Mammary epithelial cell (primary cell): ENCODE measurements around the gene FAM216A.

Source experiments
- EZH2 ChIP-seq: IDR thresholded peaks from 2 replicates; pipeline ENCODE4 v1.6.1; 2012; ENCODE audit warnings: low read length, inconsistent platforms, borderline replicate concordance
- TF ChIP-seq, protein P1 (sequence below), 2 donors: IDR thresholded peaks in 1 of 2; conservative IDR thresholded peaks in 1 of 2; 2 replicates each; pipeline ENCODE4 v1.5.1; 2011 to 2012; ENCODE audit warnings: inconsistent platforms in 2 of 2, low read length in 2 of 2, mild to moderate bottlenecking in 2 of 2, control low read depth in 1 of 2, low read depth in 1 of 2; ENCODE audit not compliant: insufficient read depth in 1 of 2; ENCODE audit errors: extremely low read depth in 1 of 2

DNA sequence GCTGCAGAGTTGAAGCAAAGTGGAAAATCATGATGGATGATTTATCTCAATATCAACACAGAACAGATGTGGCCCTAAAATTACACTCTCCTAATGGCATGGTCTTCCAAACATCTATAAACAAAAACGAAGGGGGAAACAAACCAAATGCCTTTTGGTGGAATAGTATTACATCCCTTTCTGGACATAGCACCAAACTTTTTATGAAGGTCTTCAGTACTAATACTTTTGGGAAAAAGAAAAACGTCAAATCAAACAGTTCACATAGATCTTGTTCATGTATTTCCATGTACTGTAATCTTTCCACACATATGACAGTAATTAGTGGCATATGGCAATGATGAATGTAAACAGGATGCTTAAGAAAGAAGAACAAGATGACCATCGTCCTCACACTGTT lies 42.2 kb upstream of the FAM216A start:
- TF ChIP-seq, protein P1, sequence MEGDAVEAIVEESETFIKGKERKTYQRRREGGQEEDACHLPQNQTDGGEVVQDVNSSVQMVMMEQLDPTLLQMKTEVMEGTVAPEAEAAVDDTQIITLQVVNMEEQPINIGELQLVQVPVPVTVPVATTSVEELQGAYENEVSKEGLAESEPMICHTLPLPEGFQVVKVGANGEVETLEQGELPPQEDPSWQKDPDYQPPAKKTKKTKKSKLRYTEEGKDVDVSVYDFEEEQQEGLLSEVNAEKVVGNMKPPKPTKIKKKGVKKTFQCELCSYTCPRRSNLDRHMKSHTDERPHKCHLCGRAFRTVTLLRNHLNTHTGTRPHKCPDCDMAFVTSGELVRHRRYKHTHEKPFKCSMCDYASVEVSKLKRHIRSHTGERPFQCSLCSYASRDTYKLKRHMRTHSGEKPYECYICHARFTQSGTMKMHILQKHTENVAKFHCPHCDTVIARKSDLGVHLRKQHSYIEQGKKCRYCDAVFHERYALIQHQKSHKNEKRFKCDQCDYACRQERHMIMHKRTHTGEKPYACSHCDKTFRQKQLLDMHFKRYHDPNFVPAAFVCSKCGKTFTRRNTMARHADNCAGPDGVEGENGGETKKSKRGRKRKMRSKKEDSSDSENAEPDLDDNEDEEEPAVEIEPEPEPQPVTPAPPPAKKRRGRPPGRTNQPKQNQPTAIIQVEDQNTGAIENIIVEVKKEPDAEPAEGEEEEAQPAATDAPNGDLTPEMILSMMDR (conservative IDR thresholded peaks at IDR 0.05 in 1 of 2, IDR thresholded peaks at IDR 0.05 in 1 of 2; ENCODE audit: extremely low read depth in 1 of 2, insufficient read depth in 1 of 2, low read depth in 1 of 2, low read length in 2 of 2) = no peak
- no peak for TF ChIP-seq EZH2
